Measurements from ENCODE around the gene CDC25A. TPM values are rescaled to one million over a fixed set of nuclear protein-coding genes. Genes with fewer than 3 reads are reported as not detected.

The CDC25A gene
- total and polyA plus RNA-seq, 2 of the 8 experiments (the other 6 are each of a cell fraction or from before 2014, with no cell fraction given): 20.7 to 62.1 TPM

DNA sequence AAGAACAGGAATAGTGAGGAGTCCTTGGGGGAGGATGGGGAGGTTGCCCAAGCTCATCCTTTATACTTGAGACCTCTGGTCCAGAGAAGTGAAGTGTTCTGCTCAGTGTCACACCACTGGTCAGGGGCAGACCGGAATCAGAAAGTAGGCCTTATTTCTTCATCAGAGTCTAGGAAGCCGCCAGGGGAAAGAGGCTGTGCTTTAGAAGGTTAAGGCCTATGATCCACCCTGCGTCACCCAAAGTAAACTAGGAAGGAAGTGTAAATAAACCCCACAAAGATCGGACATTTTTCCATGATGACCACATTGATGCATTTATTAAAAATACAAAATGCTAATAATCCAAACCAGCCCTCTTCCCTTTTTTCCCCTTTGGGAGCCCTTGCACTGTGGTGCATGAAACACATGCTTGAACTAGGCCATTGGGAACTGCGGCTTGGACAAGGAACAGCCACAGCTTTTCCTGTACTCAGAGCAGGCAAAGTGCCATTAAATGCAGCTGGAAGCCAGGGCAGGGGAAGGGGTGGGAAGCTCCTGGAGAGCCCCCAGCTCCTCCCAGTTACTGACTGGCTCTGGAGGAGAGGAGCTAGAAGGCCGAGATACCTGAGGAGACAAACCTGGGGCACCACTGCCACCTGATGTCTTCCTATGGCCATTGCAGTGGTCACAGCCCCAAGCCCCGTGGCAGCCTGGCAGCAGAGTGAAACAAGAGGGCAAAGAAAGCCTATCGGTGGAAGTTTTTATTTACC is 37.0 kb downstream of the CDC25A start (continued):
- no peak for TF ChIP-seq YY1 (IDR thresholded peaks at IDR 0.05; ENCODE audit: low read depth, low read length)

Data from H1 (cell line).